Fibroblast of skin of back (primary cell): ENCODE data around the gene BAD.

ENCODE experiments used
- DNase-seq: peaks from one replicate; pipeline ENCODE4 v3.0.0-alpha.2; 2013

The BAD gene

GRCh38 chr11:64275841-64276240, 8.6 kb downstream of the BAD start:
- no peak for DNase-seq

DNA sequence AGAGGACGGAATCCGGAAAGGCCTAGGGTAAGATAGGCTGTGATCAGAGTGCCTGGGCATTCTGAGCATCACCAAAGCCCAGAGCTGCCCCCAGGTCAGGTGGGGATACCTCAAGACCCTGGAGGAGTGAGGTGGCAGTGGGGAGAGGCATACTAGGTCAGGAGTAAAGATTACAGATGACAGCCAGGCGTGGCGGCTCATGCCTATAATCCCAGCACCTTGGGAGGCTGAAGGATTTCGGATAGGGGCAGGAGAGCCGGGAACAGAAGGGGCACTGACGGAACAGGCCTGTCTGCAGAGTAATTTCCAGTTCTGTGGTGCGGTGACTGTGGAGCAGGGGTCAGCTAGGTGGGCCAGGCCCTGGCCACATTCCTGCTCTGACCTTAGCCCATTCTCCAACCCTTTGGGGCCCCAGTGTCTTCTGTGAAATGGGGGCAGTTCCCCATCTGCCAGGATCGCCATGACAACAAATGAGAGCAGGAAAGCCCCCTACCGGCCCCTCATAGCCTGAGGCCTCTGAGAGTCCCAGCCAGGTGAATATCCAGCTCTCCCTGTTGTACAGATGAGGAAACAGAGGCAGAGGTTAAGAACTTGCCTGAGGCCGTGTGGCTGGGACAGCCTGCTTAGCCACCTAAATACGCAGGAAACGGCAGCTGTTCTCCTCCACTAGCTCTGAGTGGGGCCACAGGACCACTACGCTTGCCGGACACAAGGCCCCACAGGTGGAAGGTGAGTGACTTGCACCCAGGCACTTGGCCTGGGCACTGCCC, 9.2 kb downstream of the BAD start:
- no peak for DNase-seq

DNA sequence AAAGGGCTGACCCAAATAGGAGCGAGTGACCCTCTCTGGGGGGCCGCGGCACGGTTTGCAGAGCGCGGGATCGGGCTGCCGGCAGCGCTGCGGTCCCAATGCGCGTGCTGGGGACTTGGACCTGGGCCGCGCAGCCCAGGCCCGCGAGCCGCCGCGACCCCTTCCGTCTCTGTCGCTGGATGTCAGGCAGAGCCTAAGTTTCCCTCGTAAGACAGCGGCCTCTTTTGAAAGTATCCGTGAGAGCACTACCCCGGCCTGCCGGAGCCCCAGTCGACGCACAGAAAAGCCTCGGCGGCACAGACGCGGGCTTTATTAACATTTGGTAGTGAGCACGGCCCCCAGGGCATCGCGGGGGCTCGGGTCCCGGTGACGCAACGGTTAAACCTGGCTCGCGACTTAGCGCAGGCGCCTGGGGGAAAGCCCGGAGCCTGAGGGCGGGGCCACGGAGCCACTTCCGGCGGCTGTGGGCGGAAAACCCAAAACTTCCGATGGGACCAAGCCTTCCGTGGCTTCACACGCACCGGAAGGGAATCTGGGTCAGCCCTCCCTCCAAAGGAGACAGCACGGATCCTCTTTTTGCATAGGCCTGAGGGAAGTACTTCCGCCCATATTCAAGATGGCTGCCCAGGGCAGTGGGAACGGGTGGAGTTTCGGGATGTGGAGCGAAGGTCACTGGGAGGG, 14.8 kb downstream of the BAD start:
- DNase-seq = peak; percentile 100

DNA sequence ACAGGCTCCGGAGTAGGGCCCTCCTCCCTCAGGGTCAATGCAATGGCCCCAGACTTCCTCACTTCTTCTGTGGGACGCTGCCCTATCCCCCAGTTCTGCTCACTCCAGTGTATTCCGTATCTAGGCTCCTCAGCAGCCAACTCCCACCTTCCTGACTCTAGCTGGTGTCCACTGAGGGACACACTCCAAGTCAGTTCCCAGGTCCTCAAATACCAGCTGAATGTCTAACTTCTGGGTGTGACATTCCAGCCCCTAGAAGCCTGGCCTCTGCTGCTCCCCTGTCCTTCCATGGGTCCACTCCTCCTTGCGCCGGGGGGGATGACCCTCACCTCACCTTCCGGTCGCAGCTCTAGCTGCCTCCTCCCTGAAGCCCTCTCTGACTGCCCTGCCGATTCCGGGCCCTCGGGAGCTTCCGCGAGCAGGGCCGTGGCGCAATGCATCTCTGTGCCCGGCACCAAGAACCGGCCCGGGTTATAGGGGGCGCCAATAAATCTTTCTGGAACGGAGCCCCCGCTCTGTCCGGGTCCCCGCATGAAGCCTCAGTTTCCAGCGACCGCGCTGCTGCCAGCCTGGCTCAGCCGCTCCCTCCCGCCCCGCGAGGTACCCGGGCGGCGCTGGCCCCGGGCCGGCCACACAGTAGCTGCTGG, 15.4 kb downstream of the BAD start:
- DNase-seq = peak; percentile 49

- DNase-seq = peak; percentile 44
Measured at GRCh38 chr11:64268025-64268892, 16.2 kb downstream of the BAD start.

- no peak for DNase-seq
Measured at GRCh38 chr11:64267207-64267945, 17.1 kb downstream of the BAD start.

DNA sequence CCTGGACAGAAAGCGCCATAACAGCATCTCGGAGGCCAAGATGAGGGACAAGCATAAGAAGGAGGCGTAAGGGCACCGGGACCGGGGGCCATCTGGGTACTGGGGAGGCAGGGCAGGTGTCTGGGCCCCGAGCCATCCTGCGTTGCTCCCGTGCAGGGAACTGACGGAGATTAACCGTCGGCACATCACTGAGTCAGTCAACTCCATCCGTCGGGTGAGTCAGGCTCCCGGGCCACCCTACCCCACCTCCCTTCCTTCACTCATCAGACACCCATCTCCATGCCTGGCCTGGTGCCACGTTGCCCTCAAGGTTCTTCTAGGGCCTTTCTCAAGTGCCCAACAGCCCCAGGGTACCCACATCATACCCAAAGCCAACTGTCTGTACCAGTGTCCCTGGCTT, 18.1 kb downstream of the BAD start:
- peak; percentile 22 for DNase-seq

GRCh38 chr11:64265176-64266160, 19.0 kb downstream of the BAD start:
- DNase-seq = no peak

DNA sequence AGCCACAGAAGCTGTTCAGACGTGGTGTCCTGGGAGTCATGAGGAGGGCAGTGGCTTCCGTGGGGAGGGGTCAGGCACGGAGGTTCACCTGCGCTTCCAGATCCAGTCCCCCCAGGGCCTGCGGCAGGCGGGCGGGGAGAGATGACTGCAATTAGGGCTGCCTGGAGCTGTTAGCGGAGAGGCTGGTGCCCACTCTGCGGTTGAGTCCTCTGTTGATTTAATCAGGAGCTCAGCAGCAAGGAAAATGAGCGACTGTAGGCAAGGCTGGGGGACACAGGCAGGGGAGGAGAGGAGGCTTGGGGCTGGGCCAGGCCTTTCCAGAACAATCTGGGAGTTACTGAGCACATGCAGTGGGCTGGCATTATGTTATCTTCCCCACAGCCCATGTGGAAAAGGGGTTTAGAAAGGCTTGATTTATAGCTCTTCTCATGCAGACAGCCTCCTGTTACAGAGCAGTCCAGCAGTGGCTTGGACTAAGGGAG, 20.1 kb downstream of the BAD start:
- DNase-seq = no peak

- DNase-seq = no peak
Measured at GRCh38 chr11:64263947-64264317, 20.5 kb downstream of the BAD start.

DNA sequence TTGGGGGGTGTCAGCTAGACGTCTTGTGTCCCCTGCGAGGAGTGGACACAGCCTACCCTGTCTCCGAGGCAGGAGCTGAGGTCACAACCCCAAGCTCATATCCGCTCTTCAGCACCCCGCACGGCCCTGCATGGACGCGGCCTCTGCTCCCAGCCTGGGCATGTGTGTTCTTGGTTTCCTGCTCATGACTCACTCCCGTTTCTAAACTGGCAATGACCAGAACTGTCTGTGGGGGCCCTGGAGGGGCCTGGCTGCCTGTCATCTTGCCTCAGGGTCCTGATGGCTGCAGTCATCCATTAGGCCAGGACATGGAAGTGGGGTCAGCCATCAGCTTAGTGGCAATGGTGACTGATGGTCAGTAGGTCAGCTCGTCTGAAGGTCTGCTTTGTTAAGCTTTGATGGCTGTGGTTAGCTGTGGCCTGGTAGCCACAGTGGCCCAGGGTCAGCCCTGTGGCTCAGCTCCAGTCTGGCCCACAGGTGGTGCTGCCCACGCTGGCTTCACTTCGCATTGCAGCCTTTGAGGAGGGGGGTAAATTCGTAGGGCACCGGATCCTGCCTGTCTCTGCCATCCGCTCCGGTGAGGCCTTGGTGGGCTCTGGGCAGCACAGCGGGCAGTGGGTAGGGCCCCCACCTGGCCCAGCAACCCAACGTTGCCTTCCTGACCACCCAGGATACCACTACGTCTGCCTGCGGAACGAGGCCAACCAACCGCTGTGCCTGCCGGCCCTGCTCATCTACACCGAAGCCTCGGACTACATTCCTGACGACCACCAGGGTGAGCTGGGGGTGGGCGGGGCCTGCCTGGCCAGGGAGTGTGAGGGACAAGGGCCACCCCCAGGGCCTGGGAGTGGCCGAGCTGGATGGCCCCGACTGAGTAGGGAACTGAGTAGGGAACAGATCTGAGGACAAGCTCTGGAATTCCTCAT, 21.2 kb downstream of the BAD start:
- DNase-seq = peak; percentile 36

- no peak for DNase-seq
Measured at GRCh38 chr11:64262271-64263002, 22.0 kb downstream of the BAD start.

GRCh38 chr11:64261556-64262080, 22.8 kb downstream of the BAD start:
- no peak for DNase-seq

GRCh38 chr11:64260147-64260708, 24.2 kb downstream of the BAD start:
- no peak for DNase-seq

GRCh38 chr11:64259533-64260067, 24.9 kb downstream of the BAD start:
- DNase-seq = no peak

DNA sequence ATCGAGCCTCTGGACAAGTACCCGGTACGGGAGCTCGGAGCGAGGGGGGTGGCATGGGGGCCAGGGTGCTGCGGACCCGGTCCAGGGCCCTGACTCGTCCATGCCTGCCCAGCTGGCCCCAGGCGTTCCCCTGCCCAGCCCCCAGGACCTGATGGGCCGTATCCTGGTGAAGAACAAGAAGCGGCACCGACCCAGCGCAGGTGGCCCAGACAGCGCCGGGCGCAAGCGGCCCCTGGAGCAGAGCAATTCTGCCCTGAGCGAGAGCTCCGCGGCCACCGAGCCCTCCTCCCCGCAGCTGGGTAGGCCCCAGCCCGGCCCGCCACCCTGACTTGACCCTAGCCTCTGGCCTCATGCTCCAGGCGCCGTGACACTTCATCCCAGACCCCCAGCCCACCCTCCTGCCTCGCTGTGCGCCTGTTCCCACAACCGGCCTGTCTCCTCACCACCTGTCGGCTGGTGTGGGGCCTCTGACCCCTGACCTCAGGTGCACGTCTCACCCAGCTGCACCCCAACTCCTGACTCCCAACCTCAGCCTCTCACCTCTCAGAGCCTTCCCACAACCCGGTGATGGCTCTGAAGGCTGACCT, 25.4 kb downstream of the BAD start:
- no peak for DNase-seq

GRCh38 chr11:64258356-64258755, 26.1 kb downstream of the BAD start:
- DNase-seq = no peak
